Esophagus (tissue), 2 donors: ENCODE data around the gene KLRF2. TPM values are rescaled to one million over a fixed set of nuclear protein-coding genes. Genes with fewer than 3 reads are reported as not detected.

ENCODE experiments used
- H3K27ac ChIP-seq, 2 donors: one replicate each; pipeline ENCODE4 v1.5.1; 2013; ENCODE audit warnings: low read depth in 2 of 2, mild to moderate bottlenecking in 2 of 2, inconsistent platforms in 1 of 2, low read length in 1 of 2, moderate library complexity in 1 of 2
- H3K27me3 ChIP-seq, 2 donors: one replicate each; pipeline ENCODE4 v1.6.1; 2013; ENCODE audit warnings: low read length in 2 of 2, control low read depth in 1 of 2, mild to moderate bottlenecking in 1 of 2; ENCODE audit not compliant: insufficient read depth in 2 of 2, control insufficient read depth in 1 of 2
- H3K36me3 ChIP-seq, 2 donors: one replicate each; pipeline ENCODE4 v1.6.1; 2013; ENCODE audit warnings: low read length in 1 of 2; ENCODE audit not compliant: control insufficient read depth in 2 of 2, insufficient read depth in 2 of 2
- H3K4me1 ChIP-seq, 2 donors: one replicate each; pipeline ENCODE4 v1.6.1; 2013; ENCODE audit warnings: low read length in 1 of 2; ENCODE audit not compliant: control insufficient read depth in 2 of 2, insufficient read depth in 2 of 2
- H3K4me3 ChIP-seq, 2 donors: one replicate each; pipeline ENCODE4 v1.5.1; 2013; ENCODE audit warnings: low read length in 2 of 2, mild to moderate bottlenecking in 2 of 2, low read depth in 1 of 2, moderate library complexity in 1 of 2
- H3K9me3 ChIP-seq, 2 donors: one replicate each; pipeline ENCODE4 v1.6.1; 2013; ENCODE audit warnings: mild to moderate bottlenecking in 2 of 2, low read depth in 1 of 2, low read length in 1 of 2, moderate library complexity in 1 of 2; ENCODE audit not compliant: control insufficient read depth in 2 of 2, insufficient read depth in 1 of 2
- WGBS, 2 donors: extraction: QIAGEN DNeasy Blood & Tissue Kit; methylation state at CpG; one replicate each; pipeline ENCODE4 v1.1.7; 2013; 5-methylcytosine and 5-hydroxymethylcytosine counted together
- polyA plus RNA-seq, 2 donors: library from polyadenylated mRNA; stranded (reverse); fragments of 200-250 nt; gene quantifications; one replicate each; pipeline ENCODE4 v1.2.3, GENCODE V29; 2013
- donor health status: healthy with polysubstance abuse.
- donor health status: Bipolar disorder and iron deficiency.

Gene KLRF2
- polyA plus RNA-seq, 2 donors, result not detected

DNA sequence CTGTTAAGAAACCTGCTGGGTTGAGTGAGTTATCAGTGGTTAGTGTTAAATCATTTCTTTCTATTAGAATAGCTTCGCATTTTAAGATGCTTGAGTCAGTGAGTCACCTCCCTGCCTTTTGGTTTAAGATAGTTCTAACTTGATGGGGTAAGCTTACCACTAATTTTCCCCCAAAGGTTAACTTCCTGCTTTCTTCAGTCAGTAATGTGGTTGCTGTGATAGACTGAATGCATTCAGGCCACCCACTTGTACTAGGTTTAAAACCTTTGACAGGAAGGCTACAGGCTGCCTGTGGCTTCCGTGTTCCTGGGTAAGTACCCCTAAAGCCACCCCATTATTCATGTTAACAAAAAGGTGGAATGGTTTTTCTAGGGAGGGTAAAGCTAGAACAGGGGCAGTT, 25.6 kb downstream of the KLRF2 start:
- 58 to 67% methylated on average over 2 of the region's 2 CpGs for WGBS, 2 donors
- H3K4me1 ChIP-seq, result no peaks in the 10 kb centered on the region
- H3K4me3 ChIP-seq, result no peak overlapping the region
- peaks cover 10 to 14% of the 10 kb centered on the region in 2 donors for H3K9me3 ChIP-seq
- H3K36me3 ChIP-seq, result no peaks in the 10 kb centered on the region
- peak overlapping the region in 1 of 2 donors; percentile 49 for H3K27ac ChIP-seq
- no peaks in the 10 kb centered on the region for H3K27me3 ChIP-seq

DNA sequence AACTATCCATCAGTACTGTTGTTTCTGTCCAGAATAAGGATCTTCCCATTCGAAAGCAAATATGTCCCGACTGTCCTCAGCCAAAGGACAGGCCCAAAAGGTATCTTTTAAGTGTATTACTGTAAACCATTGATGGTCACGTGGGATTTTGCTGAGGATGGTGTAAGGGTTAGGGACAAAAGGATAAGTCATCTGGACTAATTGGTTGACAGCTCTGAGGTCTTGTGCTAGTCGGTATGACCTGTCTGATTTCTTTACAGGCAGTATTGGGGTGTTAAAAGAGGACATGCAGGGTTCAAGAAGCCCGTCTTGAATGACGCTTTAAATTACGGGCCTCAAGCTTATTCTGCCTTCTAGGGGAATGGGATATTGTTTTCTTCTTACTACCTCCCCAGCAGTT, 26.5 kb downstream of the KLRF2 start:
- Histone ChIP-seq H3K27ac (no peak overlapping the region), H3K4me3 (no peak overlapping the region), H3K36me3 (no peaks in the 10 kb centered on the region), H3K27me3 (no peaks in the 10 kb centered on the region), H3K9me3 (peaks cover 8 to 14% of the 10 kb centered on the region in 2 donors), H3K4me1 (no peaks in the 10 kb centered on the region)
- WGBS, 2 donors, result 89 to 94% methylated on average over 7 of the region's 7 CpGs

- Histone ChIP-seq H3K36me3 (no peaks in the 10 kb centered on the region), H3K9me3 (peaks cover 8 to 14% of the 10 kb centered on the region in 2 donors), H3K4me3 (no peak overlapping the region), H3K27me3 (no peaks in the 10 kb centered on the region), H3K4me1 (no peaks in the 10 kb centered on the region), H3K27ac (no peak overlapping the region)
- 93 to 95% methylated on average over 4 of the region's 4 CpGs for WGBS, 2 donors
These were observed 27.1 kb downstream of the KLRF2 start for GRCh38 chr12:9908350-9908749.

GRCh38 chr12:9909724-9910123, 28.4 kb downstream of the KLRF2 start:
- Histone ChIP-seq H3K36me3 (no peaks in the 10 kb centered on the region), H3K9me3 (peaks cover 8 to 14% of the 10 kb centered on the region in 2 donors), H3K4me1 (no peaks in the 10 kb centered on the region), H3K27ac (no peak overlapping the region), H3K27me3 (no peaks in the 10 kb centered on the region), H3K4me3 (no peak overlapping the region)

GRCh38 chr12:9910716-9911421, 29.6 kb downstream of the KLRF2 start:
- no peak overlapping the region for H3K4me3 ChIP-seq
- H3K4me1 ChIP-seq, result no peaks in the 10 kb centered on the region
- peaks cover 8 to 14% of the 10 kb centered on the region in 2 donors for H3K9me3 ChIP-seq
- no peaks in the 10 kb centered on the region for H3K27me3 ChIP-seq
- no peak overlapping the region for H3K27ac ChIP-seq
- 84 to 91% methylated on average over 7 of the region's 7 CpGs for WGBS, 2 donors
- no peaks in the 10 kb centered on the region for H3K36me3 ChIP-seq

DNA sequence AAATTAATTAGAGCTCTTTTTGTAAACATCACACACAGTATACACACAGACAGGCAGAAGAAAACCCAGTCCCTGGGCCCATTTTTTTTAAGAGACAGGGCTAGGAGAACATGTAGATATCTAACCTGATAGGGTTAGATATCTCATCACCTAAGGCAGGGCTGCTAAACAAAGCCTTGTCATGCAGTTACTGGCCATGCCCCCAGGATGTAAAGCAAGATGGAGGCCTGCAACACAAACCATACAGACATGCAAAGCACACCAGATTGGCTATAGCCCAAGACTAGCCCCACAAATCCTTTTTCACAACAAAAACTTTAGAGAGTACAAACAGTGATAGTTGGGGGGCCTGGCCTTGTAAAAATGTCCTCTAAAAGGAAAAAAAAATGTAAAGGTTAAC, 30.4 kb downstream of the KLRF2 start:
- Histone ChIP-seq H3K36me3 (no peaks in the 10 kb centered on the region), H3K9me3 (peaks cover 8 to 14% of the 10 kb centered on the region in 2 donors), H3K4me3 (no peak overlapping the region), H3K27ac (no peak overlapping the region), H3K27me3 (no peaks in the 10 kb centered on the region), H3K4me1 (no peaks in the 10 kb centered on the region)

GRCh38 chr12:9919443-9919842, 38.2 kb downstream of the KLRF2 start:
- Histone ChIP-seq H3K9me3 (no peaks in the 10 kb centered on the region), H3K36me3 (no peaks in the 10 kb centered on the region), H3K4me3 (no peak overlapping the region), H3K4me1 (no peaks in the 10 kb centered on the region), H3K27ac (no peak overlapping the region), H3K27me3 (no peaks in the 10 kb centered on the region)
- 88 to 94% methylated on average over 3 of the region's 3 CpGs for WGBS, 2 donors

- H3K4me1 ChIP-seq, result no peaks in the 10 kb centered on the region
- H3K27me3 ChIP-seq, result no peaks in the 10 kb centered on the region
- 91 to 92% methylated on average over 10 of the region's 10 CpGs for WGBS, 2 donors
- H3K27ac ChIP-seq, result no peak overlapping the region
- no peaks in the 10 kb centered on the region for H3K9me3 ChIP-seq
- H3K36me3 ChIP-seq, result no peaks in the 10 kb centered on the region
- H3K4me3 ChIP-seq, result no peak overlapping the region
These were observed 39.2 kb downstream of the KLRF2 start for GRCh38 chr12:9920451-9920850.

DNA sequence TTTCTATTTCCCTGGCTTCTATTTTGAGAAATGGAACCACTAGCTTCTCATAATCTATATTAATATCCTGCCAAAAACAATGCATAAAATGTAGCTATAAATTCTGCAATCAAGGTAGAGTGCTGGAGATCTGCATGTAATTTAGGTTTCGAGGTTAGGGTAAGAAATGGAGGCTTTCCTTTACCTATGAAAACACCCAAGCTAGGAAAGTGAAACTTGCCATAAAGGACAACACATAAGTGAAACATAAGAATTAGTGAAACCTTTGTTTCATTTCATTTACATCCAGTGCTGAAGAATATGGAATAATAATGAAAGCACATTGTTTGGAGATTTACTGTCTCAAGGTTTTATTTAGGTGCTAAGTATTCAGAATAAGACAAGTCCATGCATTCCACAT, 41.1 kb downstream of the KLRF2 start:
- H3K36me3 ChIP-seq, result no peaks in the 10 kb centered on the region
- no peak overlapping the region for H3K27ac ChIP-seq
- no peaks in the 10 kb centered on the region for H3K27me3 ChIP-seq
- no peak overlapping the region for H3K4me3 ChIP-seq
- no peaks in the 10 kb centered on the region for H3K4me1 ChIP-seq
- WGBS, 2 donors, result 88 to 94% methylated on average over 1 of the region's 1 CpG
- no peaks in the 10 kb centered on the region for H3K9me3 ChIP-seq

- no peaks in the 10 kb centered on the region for H3K36me3 ChIP-seq
- WGBS, 2 donors, result 8 to 13% methylated on average over 5 of the region's 5 CpGs
- peak overlapping the region; percentile 7 to 23 for H3K4me3 ChIP-seq
- H3K9me3 ChIP-seq, result no peaks in the 10 kb centered on the region
- H3K27me3 ChIP-seq, result no peaks in the 10 kb centered on the region
- H3K27ac ChIP-seq, result no peak overlapping the region
- H3K4me1 ChIP-seq, result no peaks in the 10 kb centered on the region
These were observed 44.6 kb downstream of the KLRF2 start for GRCh38 chr12:9925705-9926393.
